NOMO-1 treated with dmso at 0.1 percent for 144 hours (cell line): Measurements from ENCODE around the gene TCFL5.
A peak's percentile ranks its signal among the peaks of the same experiment; 100 is the strongest.

Experiments
- DNase-seq: peaks from one replicate; lab custom pipeline; 2025; ENCODE audit not compliant: unreplicated experiment; lab: John Stamatoyannopoulos, UW

The TCFL5 gene

GRCh38 chr20:62812907-62813200 lies 48.8 kb downstream of the TCFL5 start:
- no peak for DNase-seq

GRCh38 chr20:62812181-62812906 lies 49.3 kb downstream of the TCFL5 start:
- no peak for DNase-seq

GRCh38 chr20:62811720-62812119 lies 49.9 kb downstream of the TCFL5 start:
- no peak for DNase-seq

GRCh38 chr20:62811320-62811719 lies 50.3 kb downstream of the TCFL5 start:
- DNase-seq = no peak

- no peak for DNase-seq
These were observed 51.8 kb downstream of the TCFL5 start for GRCh38 chr20:62809530-62810428.

GRCh38 chr20:62808211-62808865 lies 53.3 kb downstream of the TCFL5 start:
- no peak for DNase-seq

- DNase-seq = no peak
These were observed 54.0 kb downstream of the TCFL5 start for GRCh38 chr20:62807444-62808210.

- no peak for DNase-seq
These were observed 55.1 kb downstream of the TCFL5 start for GRCh38 chr20:62806383-62807050.

- DNase-seq = peak; percentile 13
These were observed 55.8 kb downstream of the TCFL5 start for GRCh38 chr20:62805711-62806382.

- DNase-seq = no peak
These were observed 56.4 kb downstream of the TCFL5 start for GRCh38 chr20:62805155-62805710.

- DNase-seq = peak; percentile 33
These were observed 56.9 kb downstream of the TCFL5 start, which contains the start of gene OGFR for GRCh38 chr20:62804627-62805154. Gene OGFR, plus strand, starts transcription at chr20:62804835. Its CDS starts 25 bp downstream, at chr20:62804860.

GRCh38 chr20:62804021-62804626 lies 57.5 kb downstream of the TCFL5 start:
- no peak for DNase-seq

- no peak for DNase-seq
These were observed 59.5 kb downstream of the TCFL5 start for GRCh38 chr20:62802026-62802712.

GRCh38 chr20:62801284-62802010 lies 60.2 kb downstream of the TCFL5 start:
- DNase-seq = no peak

GRCh38 chr20:62800314-62801259 lies 61.0 kb downstream of the TCFL5 start:
- DNase-seq = no peak

GRCh38 chr20:62799873-62800272 lies 61.7 kb downstream of the TCFL5 start:
- DNase-seq = no peak

- DNase-seq = no peak
These were observed 62.2 kb downstream of the TCFL5 start for GRCh38 chr20:62799459-62799858.
